ENCODE data around the gene CTLA4. TPM values are rescaled to one million over a fixed set of nuclear protein-coding genes. Genes with fewer than 3 reads are reported as not detected.

CTLA4 gene
- total RNA-seq, 1 experiment from 2014 or later, result not detected

- DNase-seq (ENCODE audit: low read depth), result no peak
- in situ Hi-C loops (cut with HindIII; ENCODE audit: low pct_unique_long_range_greater_than_20kb, low sequenced_read_pairs), result no loop called here
These were observed 42.4 kb downstream of the CTLA4 start for GRCh38 chr2:203909974-203910373.

- in situ Hi-C loops (cut with HindIII; ENCODE audit: low pct_unique_long_range_greater_than_20kb, low sequenced_read_pairs), result no loop called here
- DNase-seq (ENCODE audit: low read depth), result no peak
These were observed 46.4 kb downstream of the CTLA4 start for GRCh38 chr2:203913947-203914346.

GRCh38 chr2:203914546-203915182, 47.1 kb downstream of the CTLA4 start:
- in situ Hi-C loops (cut with HindIII; ENCODE audit: low pct_unique_long_range_greater_than_20kb, low sequenced_read_pairs), result no loop called here
- no peak for DNase-seq (ENCODE audit: low read depth)

- in situ Hi-C loops (cut with HindIII; ENCODE audit: low pct_unique_long_range_greater_than_20kb, low sequenced_read_pairs), result no loop called here
- no peak for DNase-seq (ENCODE audit: low read depth)
These were observed 47.7 kb downstream of the CTLA4 start for GRCh38 chr2:203915256-203915655.

- in situ Hi-C loops (cut with HindIII; ENCODE audit: low pct_unique_long_range_greater_than_20kb, low sequenced_read_pairs), result no loop called here
- DNase-seq (ENCODE audit: low read depth), result no peak
These were observed 49.2 kb downstream of the CTLA4 start for GRCh38 chr2:203916756-203917155.

GRCh38 chr2:203918264-203918663, 50.7 kb downstream of the CTLA4 start:
- no peak for DNase-seq (ENCODE audit: low read depth)
- in situ Hi-C loops (cut with HindIII; ENCODE audit: low pct_unique_long_range_greater_than_20kb, low sequenced_read_pairs), result no loop called here

- in situ Hi-C loops (cut with HindIII; ENCODE audit: low pct_unique_long_range_greater_than_20kb, low sequenced_read_pairs), result no loop called here
- no peak for DNase-seq (ENCODE audit: low read depth)
These were observed 51.3 kb downstream of the CTLA4 start for GRCh38 chr2:203918839-203919238.

Other genes with a start within 250 kb of the CTLA4 start
- not detected in 2 replicates for gene CD28, start 161.1 kb upstream of the CTLA4 start, total RNA-seq (2014; rRNA removed; shearing (Covaris generic); ENCODE audit: low replicate concordance)
- not detected in 2 replicates for gene ICOS, start 69.0 kb downstream of the CTLA4 start, total RNA-seq (2014; rRNA removed; shearing (Covaris generic); ENCODE audit: low replicate concordance)